HepG2 (cell line): ENCODE results near the gene EXOC3.

ENCODE experiments used
- NCOA2 ChIP-seq: sonication (generic); formaldehyde crosslinking; IDR thresholded peaks from 2 replicates; pipeline ENCODE4 v1.8.0; 2022; ENCODE audit warnings: inconsistent platforms
- SRF ChIP-seq: IDR thresholded peaks from 2 replicates; pipeline ENCODE4 v1.6.1; 2011; ENCODE audit warnings: mild to moderate bottlenecking, low read depth, low read length, moderate library complexity
- ZNF142 ChIP-seq: sonication (generic); formaldehyde crosslinking; IDR thresholded peaks from 2 replicates; pipeline ENCODE4 v1.4.0; 2020; ENCODE audit warnings: missing genetic modification reagents
- ZNF224 ChIP-seq: sonication (generic); formaldehyde crosslinking; IDR thresholded peaks from 2 replicates; pipeline ENCODE4 v1.5.0; 2020; ENCODE audit warnings: mild to moderate bottlenecking, missing genetic modification reagents
- ZNF879 ChIP-seq: sonication (generic); formaldehyde crosslinking; IDR thresholded peaks from 2 replicates; pipeline ENCODE4 v1.8.1; 2023; ENCODE audit warnings: missing genetic modification reagents
- TF ChIP-seq, protein P1 (sequence below): sonication (generic); formaldehyde crosslinking; IDR thresholded peaks from 2 replicates; pipeline ENCODE4 v1.4.0; 2020; ENCODE audit warnings: missing genetic modification reagents, mild to moderate bottlenecking, borderline replicate concordance

DNA sequence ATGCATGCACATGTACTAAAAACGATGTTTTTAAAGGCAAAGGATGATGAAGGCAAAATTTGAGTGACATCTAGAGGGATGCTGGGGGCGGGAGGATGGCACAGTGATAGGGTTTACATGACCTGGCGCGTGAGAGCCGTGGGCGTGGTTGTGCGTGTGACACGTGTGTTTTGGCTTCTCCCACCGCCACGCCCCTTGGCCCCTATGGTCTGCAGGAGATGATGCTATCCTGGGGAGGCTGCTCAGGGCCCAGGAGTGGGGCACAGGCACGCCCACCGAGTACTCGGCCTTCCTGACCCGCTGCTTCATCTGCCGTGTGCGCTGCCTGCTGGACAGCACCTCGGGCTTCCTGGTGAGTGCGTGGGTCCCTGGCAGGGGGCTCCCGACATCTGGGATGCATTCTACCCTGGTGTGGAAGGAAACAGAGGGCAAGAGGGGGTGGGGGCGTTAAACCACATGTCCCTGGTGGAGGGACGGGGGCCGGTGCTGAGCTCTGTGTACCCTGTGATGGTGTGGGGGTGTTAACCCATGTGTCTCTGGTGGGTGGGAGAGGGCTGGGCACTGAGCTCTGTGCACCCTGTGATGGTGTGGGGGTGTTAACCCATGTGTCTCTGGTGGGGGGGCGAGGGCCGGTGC, 19.2 kb upstream of the EXOC3 start:
- TF ChIP-seq, protein P1, sequence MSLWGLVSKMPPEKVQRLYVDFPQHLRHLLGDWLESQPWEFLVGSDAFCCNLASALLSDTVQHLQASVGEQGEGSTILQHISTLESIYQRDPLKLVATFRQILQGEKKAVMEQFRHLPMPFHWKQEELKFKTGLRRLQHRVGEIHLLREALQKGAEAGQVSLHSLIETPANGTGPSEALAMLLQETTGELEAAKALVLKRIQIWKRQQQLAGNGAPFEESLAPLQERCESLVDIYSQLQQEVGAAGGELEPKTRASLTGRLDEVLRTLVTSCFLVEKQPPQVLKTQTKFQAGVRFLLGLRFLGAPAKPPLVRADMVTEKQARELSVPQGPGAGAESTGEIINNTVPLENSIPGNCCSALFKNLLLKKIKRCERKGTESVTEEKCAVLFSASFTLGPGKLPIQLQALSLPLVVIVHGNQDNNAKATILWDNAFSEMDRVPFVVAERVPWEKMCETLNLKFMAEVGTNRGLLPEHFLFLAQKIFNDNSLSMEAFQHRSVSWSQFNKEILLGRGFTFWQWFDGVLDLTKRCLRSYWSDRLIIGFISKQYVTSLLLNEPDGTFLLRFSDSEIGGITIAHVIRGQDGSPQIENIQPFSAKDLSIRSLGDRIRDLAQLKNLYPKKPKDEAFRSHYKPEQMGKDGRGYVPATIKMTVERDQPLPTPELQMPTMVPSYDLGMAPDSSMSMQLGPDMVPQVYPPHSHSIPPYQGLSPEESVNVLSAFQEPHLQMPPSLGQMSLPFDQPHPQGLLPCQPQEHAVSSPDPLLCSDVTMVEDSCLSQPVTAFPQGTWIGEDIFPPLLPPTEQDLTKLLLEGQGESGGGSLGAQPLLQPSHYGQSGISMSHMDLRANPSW (CRISPR knock-in tag): no peak
- TF ChIP-seq ZNF224 (CRISPR knock-in tag): no peak
- TF ChIP-seq ZNF879 (CRISPR knock-in tag): no peak
- TF ChIP-seq NCOA2 (CRISPR knock-in tag): no peak
- no peak for TF ChIP-seq ZNF142
- TF ChIP-seq SRF: no peak
